ENCODE data around the gene AGFG1.
A peak's percentile ranks its signal among the peaks of the same experiment; 100 is the strongest.
"Not testable (repeated sequence)": the region's sequence is repeated elsewhere in the genome, so short reads cannot be mapped to it uniquely, and the experiment has no call there.

AGFG1 gene

GRCh38 chr2:227524665-227525064 is 52.7 kb downstream of the AGFG1 start:
- no peak for DNase-seq (ENCODE audit: low read depth)
- H3K4me3 ChIP-seq (ENCODE audit: low read depth, low read length): no peak overlapping the region
- TF ChIP-seq CTCF (IDR thresholded peaks at IDR 0.05; ENCODE audit: low read depth, low read length, missing control alignments): no peak

GRCh38 chr2:227527351-227527750 is 55.4 kb downstream of the AGFG1 start:
- no peak for DNase-seq (ENCODE audit: low read depth)
- no peak overlapping the region for H3K4me3 ChIP-seq (ENCODE audit: low read depth, low read length)
- TF ChIP-seq CTCF (IDR thresholded peaks at IDR 0.05; ENCODE audit: low read depth, low read length, missing control alignments): no peak

DNA sequence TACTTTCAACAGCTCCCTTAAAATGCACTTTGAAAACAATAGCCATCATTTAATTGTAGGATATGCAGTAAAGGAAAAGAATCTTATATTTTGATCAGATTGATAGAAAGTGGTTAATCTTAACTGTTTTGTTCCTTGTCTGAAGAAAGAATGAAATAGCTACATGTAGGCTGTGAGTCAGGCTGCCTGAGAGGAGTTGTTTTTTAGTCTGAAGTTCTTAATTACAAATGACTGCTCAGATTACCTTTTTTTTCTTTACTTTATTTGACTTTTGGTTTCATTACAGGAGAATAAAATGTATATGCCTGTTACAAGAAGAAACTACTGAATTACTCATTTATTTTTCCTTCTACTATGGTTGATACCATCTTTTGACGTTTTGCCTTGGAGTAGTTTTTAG is 56.8 kb downstream of the AGFG1 start:
- no peak for TF ChIP-seq CTCF (IDR thresholded peaks at IDR 0.05; ENCODE audit: low read depth, low read length, missing control alignments)
- no peak for DNase-seq (ENCODE audit: low read depth)
- H3K4me3 ChIP-seq (ENCODE audit: low read depth, low read length): no peak overlapping the region

GRCh38 chr2:227529871-227530270 is 57.9 kb downstream of the AGFG1 start:
- DNase-seq (ENCODE audit: low read depth): no peak
- no peak overlapping the region for H3K4me3 ChIP-seq (ENCODE audit: low read depth, low read length)
- TF ChIP-seq CTCF (IDR thresholded peaks at IDR 0.05; ENCODE audit: low read depth, low read length, missing control alignments): no peak

DNA sequence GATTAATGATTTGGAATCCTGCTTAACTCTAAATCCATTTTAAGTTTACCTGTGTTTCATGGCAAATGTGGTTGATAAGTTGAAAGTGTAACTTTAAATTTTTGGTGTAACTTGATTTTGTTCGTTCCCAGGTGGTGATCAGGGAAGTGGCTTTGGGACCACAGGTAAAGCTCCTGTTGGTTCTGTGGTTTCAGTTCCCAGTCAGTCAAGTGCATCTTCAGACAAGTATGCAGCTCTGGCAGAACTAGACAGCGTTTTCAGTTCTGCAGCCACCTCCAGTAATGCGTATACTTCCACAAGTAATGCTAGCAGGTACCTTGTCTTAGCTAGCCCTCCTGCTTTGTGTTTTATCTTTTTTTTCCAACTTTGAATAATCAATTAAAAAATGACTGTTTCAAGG is 62.8 kb downstream of the AGFG1 start:
- H3K4me3 ChIP-seq (ENCODE audit: low read depth, low read length): no peak overlapping the region
- no peak for TF ChIP-seq CTCF (IDR thresholded peaks at IDR 0.05; ENCODE audit: low read depth, low read length, missing control alignments)
- DNase-seq (ENCODE audit: low read depth): peak; percentile 76

DNA sequence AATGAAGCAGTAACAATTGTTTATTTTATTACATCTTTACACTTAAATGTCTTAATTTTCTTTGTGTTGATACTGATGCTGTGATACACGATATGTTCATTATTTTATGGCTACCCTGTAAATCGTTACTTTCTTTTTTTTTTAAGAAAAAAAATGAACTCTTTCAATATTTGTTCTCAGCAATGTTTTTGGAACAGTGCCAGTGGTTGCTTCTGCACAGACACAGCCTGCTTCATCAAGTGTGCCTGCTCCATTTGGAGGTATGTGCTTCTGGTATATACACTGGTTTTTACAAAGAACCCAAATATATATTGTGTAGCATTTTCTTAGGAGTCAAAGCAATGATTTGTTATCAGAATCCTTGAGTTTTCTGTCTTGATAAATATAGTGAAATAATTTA is 64.5 kb downstream of the AGFG1 start:
- no peak overlapping the region for H3K4me3 ChIP-seq (ENCODE audit: low read depth, low read length)
- no peak for TF ChIP-seq CTCF (IDR thresholded peaks at IDR 0.05; ENCODE audit: low read depth, low read length, missing control alignments)
- no peak for DNase-seq (ENCODE audit: low read depth)

- DNase-seq (ENCODE audit: low read depth): no peak
- TF ChIP-seq CTCF (IDR thresholded peaks at IDR 0.05; ENCODE audit: low read depth, low read length, missing control alignments): no peak
- H3K4me3 ChIP-seq (ENCODE audit: low read depth, low read length): no peak overlapping the region
Measured at GRCh38 chr2:227539465-227539956, 67.6 kb downstream of the AGFG1 start.

- DNase-seq (ENCODE audit: low read depth); H3K4me3 ChIP-seq (ENCODE audit: low read depth, low read length): not testable (repeated sequence)
Measured at GRCh38 chr2:227540352-227540751, 68.4 kb downstream of the AGFG1 start.

All from GM12864 (cell line).